Stimulated activated CD8-positive, alpha-beta memory T cell treated with anti-CD3 and anti-CD28 coated beads, Interleukin-7, amount 100 ng/mL, for 4 hours (primary cell): ENCODE results near the gene NCAM1.

Source experiments
- DNase-seq, 2 donors: peaks; one replicate each; pipeline ENCODE4 v3.0.0-alpha.2; 2020; ENCODE audit warnings: low read depth in 2 of 2

NCAM1 gene

DNA sequence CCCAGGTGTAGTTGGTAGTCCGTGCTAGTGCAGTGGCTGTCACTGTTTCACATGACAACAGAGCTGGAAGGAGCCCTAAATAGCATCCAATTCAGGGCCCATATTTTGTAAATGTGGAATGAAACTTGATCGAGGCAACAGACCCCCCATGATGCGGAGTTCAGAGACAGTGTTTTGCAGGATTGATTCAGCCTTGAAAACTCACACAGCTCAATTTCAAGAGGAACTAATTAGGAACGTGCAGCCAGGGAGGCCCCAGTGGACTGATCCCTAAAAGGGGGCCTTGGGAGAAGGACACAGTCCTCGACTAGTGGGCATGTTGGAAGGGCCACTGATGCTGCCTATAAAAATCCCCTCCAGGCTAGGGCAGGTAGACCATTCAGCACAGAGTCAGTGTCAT lies 292.2 kb downstream of the NCAM1 start:
- DNase-seq: no peak

DNA sequence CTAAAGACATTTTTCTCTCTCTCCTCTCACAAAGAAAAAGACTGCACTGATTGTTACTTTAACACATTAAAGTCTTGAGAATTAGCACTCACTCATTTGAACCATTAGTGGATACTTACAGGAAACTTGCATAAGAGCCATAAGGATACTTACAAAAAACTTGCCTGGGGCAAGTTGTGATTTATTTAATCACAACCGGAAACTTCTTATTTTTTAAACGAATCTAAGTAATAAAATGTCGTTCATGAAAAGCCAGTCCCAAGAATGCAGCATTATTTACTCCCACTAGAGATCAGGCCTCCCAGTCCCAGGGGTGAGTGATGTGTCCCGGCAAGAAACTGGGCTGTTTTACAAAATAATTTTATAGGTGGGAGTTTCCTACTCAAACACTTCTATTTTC lies 293.9 kb downstream of the NCAM1 start:
- no peak for DNase-seq

DNA sequence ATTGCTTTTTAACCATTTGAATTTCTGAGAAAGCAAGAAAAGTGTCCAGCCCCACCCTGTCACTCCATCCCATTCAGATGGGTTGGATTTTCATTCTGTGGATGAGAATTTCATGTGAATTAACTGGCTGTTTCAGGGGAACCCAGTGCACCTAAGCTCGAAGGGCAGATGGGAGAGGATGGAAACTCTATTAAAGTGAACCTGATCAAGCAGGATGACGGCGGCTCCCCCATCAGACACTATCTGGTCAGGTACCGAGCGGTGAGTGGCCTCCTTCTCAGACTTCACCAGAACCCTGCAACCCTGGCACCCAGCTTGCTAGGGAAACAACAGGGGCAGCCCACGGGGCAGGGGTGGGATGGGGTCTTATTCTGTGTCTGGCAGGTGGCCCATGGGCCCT lies 294.5 kb downstream of the NCAM1 start:
- DNase-seq: no peak

DNA sequence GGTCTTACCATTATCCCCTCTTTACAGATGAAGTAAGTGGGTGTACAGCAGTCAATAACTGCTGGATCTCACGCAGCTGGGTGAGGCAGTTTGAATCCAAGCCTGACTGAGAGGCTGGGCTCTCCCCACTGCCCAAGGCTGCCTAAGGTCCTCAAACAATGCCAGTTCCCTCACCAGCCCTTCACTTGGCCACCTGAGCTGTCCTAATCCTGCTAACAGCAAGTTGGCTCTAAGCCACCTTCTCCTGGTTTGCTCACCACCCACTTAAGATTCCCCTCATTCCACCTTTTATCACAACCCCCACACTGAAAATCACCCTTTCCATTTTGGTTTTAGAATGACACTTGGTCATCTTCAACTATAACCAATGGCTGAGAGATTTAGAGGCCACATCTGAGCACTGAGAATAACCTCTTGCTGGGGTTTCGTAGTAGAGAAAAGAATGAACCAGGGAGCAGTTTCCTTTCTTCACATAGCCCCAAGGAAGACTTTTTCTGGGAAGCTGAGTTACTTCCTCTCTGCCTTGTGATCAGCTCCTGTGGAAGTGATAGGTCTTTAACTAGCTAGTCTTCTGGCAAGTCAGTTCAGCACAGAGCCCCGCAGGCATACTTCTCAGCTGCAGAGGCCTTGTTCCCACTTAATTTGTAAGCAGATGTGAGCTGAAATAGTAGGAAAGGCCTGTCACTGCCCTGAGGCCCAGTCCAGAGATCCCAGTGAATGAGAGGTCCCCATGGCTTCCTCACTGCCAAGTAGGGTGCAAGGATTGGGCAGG lies 295.4 kb downstream of the NCAM1 start:
- no peak for DNase-seq

DNA sequence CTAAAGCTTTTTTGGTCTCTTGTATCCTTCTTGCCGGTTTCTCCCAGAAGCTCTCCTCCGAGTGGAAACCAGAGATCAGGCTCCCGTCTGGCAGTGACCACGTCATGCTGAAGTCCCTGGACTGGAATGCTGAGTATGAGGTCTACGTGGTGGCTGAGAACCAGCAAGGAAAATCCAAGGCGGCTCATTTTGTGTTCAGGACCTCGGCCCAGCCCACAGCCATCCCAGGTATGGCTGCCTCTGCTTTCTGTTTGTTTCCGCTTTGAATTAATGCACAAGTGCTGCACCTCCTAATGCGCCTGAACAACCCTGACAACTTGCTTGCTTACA lies 298.8 kb downstream of the NCAM1 start:
- DNase-seq: no peak

DNA sequence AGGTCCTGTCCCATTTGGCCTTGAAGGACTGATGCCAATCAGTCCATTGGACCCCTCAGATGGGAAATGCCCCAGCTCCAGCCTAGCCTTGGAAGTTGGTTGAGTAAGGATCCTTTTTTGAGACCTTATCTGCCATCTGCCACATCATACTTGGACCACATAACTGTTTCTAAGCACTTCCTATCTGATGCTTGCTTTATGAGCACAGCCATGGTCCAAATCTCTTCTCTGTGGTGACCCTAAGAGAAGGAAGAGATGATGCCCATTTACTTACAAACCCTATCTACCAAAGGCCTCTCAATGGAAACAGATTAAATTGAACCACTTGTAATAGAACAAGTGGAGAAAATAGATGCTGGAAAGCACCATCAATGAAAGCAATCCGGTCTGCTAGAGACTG lies 299.3 kb downstream of the NCAM1 start:
- no peak for DNase-seq

DNA sequence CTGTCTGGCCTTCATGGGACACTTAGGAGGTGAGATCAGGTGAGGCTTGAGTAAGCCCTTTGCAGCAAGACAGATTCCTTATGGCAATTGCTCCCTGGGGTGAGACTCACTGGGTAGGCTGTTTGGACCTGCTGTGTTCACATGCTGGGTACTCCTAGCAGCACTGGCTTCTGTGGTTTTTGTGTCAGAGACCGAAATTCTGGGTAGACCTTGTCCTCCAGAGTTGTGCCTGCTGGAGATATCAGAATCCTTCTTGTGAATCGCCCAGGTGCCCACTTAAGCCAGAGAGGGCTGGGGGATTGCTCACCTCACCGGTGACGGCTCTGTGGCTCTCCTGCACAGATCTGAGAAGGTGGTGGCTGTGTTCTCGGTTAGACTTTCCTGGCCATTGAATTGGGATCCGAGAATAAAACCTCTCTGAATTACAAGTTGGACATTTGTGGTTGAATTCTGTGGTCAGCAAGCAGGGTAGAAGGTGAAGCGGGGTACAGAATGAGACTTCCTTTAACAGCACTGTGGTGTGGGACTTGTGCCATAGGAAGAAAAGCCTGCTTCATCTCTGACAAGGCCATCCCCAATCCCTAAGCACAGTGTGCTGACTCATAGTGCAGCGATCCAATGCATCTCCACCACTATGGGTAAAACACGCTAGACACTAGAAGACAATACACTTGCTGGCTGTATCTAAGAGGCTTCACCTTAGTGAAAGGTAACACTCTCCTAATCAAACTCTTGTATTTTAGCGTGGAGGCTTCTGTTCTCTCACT lies 300.7 kb downstream of the NCAM1 start:
- no peak for DNase-seq

DNA sequence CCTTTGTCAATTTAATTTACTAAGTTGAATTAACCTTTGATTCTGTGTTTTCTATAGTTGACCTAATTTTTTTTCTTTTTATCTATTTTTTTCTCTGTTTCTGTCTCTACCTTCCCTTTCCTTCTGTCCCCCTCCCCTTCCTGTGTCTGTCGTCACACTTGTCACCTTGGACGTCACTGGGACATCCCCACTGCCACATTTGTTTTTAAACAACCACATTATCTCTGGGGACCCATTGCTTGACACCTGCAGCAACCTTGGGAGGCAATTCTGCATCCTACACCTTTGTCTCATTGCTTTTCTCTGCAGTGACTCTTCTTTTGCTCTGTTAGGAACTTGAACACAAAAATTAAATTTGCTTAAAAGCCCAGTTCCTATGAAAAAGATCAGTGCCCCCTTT lies 301.4 kb downstream of the NCAM1 start:
- no peak for DNase-seq

DNA sequence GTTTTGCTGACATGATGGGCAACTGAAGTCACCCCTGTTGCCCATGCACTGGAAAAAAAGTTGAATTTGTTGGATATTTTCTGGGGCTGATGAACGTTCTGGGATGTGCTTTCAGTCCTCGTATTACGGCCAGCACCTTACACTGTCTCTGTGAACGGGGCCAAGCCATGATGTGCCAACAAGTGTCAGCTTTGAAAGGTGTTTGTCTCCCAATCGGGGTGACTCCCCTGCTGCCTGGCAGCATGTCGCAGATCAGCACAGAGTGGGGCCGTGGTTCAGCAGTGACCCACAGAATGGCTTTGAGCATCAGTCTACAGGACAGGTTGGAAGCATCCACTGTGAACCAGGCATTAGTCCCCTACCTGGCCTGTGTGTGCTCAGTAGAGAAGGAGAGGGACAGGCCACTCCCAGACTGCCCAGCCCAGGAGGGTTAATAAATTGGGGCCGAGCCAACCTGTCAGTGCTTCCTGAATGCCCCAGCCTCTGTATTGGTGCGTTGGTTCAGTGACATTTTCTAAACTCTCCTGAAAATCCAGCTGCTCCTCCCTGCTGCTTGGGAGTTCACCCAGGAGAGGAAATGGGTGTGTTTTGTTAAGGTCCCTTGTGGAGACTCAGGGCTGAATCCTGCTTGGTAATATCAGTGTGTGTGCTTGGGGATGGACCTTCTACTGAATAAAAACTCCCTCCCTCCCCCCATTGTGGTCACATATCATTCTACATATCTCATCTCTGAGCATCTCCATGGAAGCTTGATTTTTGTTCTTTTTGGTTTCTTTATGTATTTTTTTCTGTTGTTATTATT lies 302.4 kb downstream of the NCAM1 start:
- DNase-seq: no peak

DNA sequence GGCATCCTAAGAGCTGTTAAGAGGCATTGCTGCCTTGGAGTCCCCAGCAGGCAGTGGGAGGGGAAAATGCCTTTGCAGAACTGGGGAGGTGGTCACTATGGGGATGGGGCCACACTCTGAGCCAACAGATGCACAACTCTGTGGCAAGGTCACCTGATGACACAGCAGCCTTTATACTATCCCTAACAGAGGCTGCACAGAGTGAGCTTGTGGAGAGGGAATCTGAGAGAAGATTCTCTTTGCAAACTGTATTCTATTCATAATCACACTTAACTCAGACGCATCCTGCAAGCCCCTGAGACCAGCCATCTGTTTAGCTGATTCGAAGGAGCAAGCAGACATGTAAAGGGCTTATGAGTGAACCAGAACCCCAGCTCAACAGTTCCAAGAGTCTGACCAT lies 304.1 kb downstream of the NCAM1 start:
- DNase-seq: no peak

DNA sequence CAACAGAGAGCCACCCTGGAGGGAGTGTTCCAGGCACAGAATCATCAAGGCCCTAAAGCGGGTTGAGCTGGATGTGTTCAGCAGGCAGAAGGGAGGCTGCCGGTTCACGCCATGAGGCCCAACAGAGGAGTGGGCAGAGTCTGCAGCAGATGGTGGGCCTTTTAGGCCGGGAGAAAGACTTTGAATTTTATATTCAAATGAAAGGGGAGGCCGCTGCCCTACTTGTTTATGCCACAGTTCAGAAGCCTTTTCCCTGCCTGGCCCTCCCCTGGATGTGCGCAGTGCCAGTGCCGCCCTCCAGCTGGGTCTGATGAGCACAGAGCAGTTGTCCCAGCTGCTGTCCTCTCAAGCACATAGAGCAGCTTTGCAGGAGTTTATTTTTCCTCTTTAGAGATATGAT lies 306.3 kb downstream of the NCAM1 start:
- DNase-seq: no peak

DNA sequence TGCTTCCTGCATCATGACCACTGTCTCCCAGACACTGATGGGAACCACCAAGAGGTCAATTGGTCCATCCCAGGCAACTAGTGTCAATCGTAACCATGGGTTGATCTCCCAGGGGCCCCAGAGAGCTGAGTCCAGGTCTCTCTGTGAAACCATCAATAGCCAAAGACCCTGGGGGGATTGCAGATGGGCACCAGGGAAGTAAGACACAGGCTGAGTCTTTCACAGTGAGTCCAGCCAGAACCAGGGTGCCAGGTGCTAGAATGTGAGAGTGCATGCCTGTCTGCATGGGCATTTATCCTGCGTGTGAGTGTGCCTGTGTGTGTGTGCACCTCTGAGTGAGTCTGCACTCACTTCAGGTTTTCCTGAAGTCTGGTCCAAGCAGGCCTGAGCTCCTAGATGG lies 307.9 kb downstream of the NCAM1 start:
- DNase-seq: no peak

DNA sequence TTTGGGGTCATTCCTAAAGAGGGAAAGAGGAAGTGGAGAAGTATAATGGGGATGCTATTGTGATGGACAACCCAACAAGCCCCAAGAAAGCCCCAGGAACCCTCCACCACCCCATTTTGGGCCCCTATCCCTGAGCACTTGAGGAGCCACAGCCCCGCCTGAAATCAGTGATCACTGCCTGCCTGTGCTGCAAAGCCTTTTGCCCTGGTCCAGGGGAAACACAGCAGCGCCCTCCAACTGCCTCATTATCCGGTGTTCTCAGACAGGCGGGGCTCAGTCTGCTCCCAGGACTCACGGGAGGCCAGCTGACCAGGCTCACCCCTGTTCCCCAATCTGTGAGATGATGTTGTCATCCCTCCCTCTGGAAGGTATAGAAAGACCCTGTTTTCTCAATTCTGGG lies 308.4 kb downstream of the NCAM1 start:
- DNase-seq: no peak

DNA sequence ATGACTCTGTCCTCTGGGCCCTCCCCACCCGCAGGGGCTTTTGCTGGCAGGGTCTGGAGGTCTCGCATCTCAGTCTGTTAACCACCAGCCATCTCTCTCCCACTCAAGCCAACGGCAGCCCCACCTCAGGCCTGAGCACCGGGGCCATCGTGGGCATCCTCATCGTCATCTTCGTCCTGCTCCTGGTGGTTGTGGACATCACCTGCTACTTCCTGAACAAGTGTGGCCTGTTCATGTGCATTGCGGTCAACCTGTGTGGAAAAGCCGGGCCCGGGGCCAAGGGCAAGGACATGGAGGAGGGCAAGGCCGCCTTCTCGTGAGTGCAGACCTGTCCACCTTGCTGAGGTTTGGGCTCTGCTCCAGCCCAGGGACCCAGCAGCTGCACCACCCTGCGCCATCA lies 308.9 kb downstream of the NCAM1 start:
- DNase-seq: no peak

DNA sequence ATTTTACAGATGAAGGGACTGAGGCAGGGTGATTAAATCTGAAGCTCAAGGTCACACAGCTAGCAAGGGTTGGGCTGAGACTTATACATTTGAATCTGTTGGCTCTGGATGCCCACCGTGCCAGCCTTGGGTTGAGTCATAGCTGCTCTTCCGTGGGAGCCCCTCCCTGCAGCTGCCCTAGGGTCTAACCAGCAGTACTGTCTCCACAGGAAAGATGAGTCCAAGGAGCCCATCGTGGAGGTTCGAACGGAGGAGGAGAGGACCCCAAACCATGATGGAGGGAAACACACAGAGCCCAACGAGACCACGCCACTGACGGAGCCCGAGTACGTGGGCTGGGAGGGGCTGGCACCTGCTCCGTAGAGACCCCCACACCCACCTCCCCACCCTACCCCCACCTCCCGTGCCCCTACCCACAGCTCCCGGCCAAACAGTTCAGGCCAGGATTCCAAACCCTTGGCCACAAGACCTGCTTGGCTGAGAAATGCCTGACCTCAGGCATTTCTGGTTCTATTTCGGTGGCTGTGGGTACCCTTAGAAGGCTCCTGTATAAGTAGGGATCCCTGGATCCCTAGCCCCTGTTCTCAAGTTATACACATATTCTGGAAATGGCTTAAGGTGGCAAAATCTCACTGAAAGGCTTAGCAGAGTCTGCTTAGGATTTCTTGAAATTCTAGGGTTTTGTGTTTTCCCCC lies 310.5 kb downstream of the NCAM1 start:
- no peak for DNase-seq

DNA sequence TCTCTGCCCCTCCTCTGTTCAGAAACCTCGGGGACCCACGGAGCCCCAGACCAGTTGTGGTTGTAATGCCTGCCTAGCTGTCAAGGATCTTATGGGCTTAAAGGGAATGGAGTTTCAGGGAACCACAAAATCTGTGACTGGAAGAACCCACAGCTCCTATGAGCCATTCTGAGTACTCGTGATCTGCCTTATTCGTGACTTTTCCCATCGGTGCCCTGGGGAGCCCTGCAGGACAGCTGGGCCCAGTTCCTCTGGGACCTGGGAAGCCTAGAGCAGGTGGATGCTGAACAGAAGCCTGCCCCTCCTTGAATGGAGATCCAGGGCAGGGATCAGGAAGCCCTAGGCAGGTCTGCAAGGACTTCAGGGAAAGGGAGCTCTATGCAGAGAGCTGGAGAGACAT lies 311.1 kb downstream of the NCAM1 start:
- no peak for DNase-seq

DNA sequence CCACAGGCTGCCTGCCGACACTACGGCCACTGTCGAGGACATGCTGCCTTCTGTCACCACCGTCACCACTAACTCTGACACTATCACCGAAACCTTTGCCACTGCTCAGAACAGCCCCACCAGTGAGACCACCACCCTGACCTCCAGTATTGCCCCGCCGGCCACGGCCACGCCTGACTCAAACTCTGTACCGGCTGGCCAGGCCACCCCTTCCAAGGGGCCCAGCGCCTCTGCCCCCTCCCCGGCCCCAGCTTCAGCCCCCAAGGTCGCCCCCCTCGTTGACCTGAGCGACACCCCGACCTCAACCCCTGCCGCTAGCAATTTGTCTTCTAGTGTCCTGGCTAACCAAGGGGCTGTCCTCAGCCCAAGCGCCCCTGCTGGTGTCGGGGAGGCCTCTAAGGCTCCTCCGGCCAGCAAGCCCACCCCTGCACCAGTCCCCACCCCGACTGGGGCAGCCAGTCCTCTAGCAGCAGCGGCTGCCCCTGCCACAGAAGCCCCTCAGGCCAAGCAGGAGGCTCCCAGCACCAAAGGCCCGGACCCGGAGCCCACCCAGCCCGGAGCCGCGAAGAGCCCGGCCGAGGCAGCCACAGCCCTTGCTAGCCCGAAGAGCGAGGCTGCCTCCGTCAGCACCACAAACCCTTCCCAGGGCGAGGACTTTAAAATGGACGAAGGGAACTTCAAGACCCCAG lies 311.9 kb downstream of the NCAM1 start:
- DNase-seq: no peak

DNA sequence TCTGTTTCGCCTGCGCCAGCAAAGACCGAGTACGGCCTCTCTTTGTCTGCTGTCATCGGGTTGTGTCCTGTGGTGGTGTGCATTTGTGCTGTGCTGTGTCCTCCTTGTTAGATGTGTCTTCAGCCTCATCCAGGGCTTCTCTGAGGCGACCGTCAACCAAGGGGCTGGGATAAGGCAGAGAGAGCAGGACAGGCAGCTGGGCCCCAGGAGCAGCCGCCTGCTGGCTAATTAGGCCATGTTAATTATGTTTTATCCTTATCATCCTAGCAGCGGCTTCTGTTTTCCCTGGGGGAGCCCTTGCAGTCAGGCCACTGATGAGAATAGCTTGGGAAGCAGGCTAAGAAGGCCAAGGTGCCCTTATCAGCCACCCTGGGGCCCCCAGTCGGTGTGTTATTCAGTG lies 312.5 kb downstream of the NCAM1 start:
- DNase-seq: no peak

DNA sequence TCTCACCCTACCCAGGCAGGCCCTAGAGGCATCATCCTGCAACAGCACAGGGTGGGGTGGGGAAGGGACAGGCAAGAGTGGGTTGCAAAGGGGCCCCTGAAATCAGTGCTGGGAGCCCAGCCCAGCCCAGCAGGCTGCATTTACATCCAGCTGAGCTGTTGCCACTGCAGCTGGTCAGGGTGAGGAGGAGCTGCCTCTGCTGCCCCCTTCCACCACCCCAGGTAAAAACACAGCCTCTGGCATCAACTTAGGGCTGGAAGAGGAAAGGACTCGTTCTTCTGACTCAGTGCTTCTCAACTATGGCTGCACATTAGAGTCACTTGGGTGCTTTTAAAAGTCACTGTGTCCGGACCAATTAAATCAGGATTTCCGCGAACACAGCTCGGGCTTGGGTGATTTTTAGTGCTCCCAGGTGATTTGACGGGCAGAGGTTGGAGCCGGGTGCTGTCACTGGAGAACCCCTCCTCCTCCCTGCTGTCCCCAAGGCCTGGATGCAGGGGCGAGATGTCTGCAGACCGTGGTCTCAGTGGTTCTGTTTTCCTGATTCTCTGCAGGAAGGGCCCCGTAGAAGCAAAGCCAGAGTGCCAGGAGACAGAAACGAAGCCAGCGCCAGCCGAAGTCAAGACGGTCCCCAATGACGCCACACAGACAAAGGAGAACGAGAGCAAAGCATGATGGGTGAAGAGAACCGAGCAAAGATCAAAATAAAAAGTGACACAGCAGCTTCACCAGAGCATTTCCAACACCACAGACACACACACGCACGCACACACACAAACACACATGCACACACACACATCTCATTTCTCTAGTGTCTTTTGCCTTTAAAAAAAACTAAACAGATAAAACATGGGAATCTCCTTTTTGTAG lies 313.7 kb downstream of the NCAM1 start:
- DNase-seq: no peak

DNA sequence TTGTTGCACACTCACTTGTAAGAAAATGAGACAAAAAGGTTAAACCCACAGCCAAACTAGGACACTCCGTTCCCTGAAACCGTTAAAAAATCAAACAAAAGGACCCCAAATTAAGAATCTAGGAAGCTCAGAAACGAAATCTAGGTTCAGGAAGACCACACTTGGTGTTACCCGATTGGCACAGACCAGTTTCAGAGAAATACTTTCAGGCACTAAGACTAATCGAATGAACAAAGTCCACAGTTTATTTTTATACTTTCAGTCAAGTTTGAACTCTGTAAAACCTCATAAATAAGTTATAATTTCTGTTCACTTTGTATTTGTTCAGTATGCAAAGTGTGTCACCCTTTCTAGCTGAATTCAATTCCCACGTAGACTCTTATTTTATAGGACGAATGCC lies 314.4 kb downstream of the NCAM1 start:
- DNase-seq: no peak

DNA sequence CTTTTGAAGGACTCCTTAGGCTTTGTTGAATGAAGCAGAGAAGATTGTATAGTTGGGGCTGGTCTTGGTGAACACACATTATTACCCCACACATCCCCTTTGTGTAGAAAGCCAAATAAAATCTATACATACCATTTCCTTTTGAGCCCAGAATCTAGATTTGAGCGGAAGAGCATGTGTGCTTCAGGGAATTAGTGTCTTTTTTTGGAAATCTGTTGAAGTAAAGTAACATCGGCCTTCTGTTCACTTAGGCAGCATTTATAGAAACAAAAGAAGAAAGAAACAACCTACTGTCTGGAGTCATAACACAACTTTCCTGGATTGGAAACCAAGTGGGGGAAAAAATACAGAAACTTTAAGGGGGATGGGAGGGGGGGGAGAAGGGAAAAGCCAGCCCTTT lies 315.2 kb downstream of the NCAM1 start:
- no peak for DNase-seq
